Stimulated activated CD4-positive, alpha-beta T cell treated with anti-CD3 and anti-CD28 coated beads, Interleukin-1b, Interleukin-23, amount 100 ng/mL, for 24 hours (primary cell): ENCODE data around the gene ADIPOR2.

Experiments
- DNase-seq, 4 experiments: peaks; one replicate each; pipeline ENCODE4 v3.0.0-alpha.2; 2020; ENCODE audit warnings: low read depth in 4 of 4, low spot score in 1 of 4

The ADIPOR2 gene

DNA sequence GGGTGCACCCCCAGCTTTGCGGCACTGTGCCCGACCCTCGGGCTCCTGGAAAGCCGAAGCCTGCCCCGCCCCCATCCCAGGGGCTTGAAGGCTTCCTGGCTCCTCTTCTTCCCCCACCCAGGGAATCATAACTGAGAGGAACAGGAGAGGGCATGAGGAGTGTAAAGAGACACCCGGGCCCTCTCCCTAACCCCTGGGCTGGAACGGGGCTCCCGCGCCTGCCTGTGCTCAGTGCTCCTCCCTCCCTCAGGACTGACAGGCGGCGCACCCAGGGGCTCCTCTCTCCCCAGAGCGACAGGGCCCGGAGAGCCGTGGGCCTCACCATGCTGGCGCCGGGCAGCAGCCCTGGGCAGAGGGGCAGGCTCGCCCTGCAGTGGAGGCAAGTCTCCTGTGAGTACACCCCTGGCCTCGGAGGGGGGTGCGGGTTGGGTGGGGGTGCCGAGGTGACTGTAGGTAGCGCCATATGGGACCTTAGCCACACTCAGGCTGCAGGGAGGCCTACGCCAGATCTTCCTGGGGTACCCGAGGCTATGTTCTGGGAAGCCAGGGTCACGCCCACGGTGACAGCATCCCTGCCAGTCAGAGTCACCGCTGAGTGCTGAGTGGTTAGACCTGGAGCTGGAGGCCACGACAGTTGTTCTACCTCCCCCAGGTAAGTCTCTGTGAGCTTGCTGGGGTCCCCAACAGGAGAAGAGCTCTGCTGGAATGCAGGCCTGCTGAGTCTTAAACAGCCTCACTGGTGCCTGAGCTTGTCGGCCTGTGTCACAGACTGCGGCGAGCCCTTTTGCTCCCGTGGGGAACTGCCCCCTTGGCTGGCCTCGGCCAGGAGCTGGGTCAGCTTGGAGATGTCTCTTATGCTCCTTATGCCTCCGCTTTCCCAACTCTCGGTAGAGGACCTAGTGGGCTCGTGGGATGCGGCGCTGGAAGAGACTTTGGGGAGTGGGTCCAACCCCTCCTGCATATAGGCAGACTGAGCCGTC, 137.2 kb downstream of the ADIPOR2 start:
- DNase-seq = no peak

DNA sequence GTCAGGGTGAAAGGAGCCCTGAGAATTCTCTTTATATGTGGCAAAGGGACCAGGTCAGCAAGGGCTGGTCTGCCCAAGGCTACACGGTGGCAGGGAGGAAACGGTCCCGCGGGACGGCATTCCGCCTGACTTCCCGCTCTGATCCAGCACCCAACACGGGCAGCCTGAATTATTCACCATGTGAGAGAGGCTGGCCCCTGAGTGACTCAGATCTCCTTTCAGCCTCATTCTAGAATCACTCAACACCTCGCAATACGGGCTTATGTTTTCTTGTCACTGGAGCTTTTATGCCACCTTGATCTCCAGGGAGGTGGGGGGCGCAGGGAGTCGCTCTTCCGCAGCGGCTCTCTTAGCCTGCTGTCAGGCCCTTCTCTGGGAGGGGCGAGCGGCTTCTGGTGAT, 138.0 kb downstream of the ADIPOR2 start:
- DNase-seq = no peak

DNA sequence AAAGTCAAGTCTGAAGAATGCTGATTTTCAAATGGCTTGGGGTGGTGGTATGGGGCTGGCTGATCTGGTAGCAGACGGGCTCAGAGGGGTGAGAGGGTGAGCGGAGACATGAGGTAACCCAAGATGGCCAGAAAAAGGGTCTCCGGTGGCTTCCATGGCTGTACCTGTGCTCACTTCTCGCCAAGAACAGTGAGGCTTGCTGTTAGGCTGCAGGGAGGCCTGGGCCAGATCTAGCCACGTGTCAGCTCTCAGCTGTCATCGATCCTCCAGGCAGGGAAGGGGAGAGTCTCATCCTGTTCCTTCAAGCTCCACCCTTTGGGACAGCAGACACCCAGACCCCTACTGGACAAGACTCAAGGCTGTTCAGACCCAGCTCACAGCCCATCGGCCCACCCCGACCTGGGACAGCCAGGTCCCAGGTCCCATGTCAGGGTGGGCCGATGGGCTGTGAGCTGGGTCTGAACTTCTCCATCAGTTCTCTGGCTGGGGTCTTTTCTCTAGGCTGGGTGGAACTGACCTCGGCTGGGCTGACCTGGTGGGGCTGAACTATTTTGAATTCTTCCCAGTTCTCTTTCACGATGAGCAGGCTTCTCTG, 138.5 kb downstream of the ADIPOR2 start:
- DNase-seq = no peak

DNA sequence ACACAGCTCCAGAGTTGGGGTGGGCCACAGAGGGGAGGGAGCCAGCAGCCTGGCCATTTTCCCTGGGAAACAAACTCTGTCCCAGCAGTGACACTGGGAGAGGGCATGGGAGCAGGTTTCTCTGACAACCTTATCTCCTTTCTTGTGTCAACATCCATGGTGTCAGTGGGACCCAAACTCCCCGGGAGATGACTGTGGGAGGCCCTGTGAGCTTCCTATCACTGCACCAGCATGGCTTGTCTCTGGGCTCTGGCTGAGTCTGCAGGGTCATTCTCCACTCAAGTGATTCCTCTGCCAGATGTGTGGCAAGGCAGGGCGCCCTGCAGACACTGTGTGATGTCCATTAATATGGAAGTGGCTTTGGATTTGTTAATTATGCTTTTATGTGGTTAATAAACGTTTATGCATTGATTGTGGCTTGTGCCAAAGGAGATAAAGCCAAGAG, 139.6 kb downstream of the ADIPOR2 start:
- no peak for DNase-seq

DNA sequence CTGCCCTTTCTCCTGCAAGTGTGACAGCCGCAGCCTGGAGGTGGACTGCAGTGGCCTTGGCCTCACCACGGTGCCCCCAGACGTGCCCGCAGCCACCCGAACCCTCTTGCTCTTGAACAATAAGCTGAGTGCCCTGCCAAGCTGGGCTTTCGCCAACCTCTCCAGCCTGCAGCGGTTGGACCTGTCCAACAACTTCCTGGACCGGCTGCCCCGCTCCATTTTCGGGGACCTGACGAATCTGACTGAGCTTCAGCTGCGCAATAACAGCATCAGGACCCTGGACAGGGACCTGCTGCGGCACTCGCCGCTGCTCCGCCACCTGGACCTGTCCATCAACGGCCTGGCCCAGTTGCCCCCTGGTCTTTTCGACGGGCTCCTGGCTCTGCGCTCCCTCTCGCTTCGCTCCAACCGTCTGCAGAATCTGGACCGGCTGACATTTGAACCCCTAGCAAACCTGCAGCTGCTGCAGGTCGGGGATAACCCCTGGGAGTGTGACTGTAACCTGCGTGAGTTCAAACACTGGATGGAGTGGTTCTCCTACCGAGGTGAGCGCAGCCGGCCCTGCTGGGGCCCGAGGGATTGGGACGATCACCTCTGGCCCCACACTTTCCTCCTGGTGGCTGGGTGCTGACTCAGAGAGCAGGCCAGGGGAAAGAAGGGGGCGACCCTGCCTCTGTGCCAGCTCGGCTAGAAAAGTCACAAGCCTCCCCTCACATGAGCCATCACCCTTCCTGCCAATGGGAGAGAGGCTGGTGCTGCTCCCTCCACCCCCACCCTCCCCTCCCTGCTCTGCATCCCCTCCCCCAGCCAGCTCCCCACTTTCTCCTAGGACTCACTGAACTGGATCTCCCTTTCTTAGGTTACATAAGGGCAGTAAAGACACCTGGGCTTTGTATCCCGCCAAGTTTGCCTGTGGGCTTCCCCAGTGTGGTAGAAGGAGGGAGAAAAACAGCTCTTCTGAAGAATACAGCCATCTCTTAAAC, 140.4 kb downstream of the ADIPOR2 start:
- DNase-seq = no peak

DNA sequence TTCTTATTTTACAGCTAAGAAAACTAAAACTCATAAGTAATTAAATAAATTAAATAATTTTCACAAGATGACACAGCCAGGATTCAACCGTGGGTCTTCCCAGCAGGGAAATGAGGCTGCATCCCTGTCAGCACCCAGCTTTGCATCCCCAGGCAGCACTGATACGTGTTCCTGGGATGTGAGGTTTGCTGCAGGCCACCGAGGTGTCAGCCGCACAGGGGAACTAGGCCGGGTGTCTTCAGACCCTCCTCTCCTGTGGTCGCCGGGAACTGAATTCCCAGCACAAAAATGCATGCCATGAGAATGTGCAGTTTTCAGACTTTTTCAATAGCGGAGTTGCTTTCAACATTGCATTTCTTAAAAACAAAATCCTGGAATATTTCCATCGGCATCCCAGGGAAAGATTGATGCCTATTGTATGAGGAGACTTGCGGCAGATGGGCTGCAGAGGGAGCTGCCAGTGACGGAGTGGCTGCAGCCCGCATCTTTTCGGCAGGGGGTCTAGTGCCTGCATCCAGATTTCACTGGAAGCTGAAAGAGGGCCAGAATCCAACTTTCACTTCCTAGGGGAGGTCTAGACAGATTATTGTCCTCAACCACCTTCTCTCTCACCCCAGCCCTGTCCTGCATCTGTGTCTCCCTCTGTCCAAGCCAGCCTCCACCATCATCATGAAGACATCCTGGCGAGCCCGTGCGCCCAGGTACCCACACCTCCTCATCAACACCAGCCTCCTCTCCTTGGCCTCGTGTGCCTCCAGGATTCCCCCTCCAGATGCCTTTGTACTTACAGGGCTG, 142.1 kb downstream of the ADIPOR2 start:
- no peak for DNase-seq

DNA sequence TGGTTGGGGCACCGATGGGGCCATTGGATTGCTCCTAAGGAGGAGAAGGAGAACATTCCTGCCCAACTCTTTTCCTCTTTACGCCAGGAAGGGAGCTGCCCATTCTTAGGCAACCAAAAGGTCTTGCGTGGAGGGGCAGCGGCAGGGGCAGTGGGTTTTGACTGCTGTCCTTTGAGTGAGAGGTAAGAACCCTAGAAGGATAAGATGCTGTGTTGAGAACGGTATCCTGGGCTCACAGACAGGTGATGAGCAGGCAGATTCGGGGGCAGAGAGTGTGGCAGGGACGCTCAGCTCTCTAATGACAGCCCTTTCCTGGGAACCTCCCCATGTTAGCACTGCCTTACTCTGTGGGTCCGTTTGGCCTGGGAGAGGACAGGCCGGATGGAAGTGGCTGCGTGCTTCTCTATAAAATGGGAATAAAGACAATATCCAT, 142.7 kb downstream of the ADIPOR2 start:
- DNase-seq = no peak

DNA sequence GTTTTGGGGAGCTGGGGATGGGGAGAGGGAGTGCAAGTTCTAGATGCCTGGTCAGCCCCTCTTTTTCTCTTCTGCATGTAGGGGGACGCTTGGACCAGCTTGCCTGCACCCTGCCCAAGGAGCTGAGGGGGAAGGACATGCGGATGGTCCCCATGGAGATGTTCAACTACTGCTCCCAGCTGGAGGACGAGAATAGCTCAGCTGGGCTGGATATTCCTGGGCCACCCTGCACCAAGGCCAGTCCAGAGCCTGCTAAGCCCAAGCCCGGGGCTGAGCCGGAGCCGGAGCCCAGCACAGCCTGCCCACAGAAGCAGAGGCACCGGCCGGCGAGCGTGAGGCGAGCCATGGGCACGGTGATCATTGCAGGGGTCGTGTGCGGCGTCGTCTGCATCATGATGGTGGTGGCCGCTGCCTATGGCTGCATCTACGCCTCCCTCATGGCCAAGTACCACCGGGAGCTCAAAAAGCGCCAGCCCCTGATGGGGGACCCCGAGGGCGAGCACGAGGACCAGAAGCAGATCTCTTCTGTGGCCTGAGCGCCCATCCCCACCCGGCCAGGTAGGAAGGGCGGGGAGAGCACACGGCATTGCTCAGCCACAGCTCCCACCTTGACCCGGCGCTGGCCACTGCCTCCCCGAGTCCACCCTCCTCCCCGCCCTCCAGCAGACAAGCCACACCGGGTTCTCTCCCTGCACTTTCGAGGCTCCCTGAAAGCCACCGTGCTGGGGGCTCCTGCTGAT, 143.5 kb downstream of the ADIPOR2 start:
- no peak for DNase-seq

DNA sequence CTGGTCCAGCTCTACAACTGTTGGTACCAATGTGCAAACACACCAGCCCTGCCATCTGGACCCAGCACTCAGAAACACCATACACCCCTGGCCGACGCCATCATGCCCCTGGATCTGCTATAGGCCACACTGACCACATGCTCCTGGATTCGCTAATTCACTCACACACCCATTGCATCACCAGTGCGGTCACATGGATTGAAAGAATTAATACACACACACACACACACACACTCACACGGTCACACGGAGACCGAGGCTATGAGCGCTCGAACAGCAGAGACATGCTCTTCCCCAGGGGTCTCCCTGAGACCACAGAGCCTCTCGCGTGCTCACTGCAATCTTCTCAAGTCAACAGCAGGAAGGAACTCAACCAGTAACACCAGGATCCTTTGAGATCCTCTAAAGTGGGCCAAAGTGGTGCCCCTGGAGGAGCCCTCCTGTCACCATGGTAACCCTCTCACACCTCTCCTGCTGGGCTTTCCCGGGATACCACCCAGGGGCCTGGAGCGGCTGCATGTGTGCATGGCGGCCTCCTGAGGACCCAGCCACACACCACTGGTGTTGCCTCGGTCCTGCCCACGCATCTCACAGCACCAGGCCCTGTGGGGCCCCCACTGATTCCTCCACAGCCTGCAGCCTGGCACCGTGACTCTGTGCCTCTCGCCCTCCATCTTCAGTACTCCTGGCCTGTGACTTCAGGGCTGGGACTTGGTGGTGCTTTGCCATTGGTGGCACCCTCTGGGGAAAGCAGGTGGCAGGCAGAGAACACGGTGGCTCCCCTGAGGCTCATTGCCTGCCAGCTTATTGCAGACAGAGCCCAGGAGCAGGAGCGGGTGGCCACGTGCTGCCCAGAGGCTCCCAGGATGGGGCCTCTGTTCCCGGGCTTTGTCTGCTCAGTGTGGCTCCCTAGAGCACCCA, 144.6 kb downstream of the ADIPOR2 start:
- DNase-seq = no peak

DNA sequence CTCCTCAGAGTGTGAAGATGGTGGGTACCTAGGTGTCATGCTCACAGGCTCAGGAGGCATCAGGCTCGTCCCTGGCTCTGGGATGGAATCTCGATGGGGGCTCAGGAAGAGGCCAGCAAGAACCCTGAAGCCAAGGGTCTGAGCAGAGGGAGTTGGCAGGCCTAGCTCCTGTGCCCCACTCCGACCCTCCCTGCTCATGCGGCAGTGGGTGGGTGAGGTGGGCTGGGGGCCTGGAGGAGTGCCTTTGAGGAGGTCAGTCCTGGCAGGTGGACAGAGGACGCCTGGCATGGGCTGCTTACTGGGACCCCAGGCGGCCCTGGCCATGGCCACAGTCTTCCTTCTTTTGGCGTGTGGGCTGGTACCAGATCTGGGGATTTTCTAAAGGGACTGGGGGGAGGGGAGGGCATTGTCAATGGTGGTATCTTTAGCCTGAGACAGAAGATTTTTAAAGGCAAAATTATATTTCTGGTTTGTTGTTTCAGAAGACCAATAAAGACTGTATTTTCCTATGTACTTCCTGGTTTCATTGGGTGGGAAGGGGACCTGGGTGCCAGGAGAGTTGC, 145.5 kb downstream of the ADIPOR2 start:
- DNase-seq = no peak

DNA sequence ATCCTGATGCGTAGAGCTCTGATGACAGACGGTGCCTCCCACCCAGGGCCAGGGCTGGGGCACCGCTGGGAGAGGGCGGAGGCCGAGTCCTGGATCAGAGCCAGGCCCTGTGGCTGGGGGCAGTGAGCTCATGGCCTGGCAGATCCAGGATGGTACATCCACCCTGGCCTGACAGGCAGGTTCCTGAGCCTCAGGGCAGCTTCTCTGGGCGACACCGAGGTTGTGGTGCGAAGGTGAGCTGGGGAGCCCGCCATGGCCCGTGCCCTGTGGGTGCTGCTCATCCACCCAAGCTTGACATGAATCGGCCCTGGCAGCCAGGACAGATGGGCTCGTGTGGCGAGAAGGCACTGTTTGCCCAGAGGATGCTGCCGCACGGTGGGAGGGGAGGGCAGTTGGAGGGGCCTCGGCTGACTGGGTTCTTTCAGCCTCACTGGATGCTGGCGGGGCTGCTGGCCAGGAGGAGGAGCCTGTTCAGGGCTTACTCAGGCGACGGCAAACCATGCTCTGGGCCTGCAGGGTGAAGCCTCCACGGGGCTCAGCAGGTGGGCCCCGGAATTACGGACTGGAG, 146.1 kb downstream of the ADIPOR2 start:
- DNase-seq = no peak

DNA sequence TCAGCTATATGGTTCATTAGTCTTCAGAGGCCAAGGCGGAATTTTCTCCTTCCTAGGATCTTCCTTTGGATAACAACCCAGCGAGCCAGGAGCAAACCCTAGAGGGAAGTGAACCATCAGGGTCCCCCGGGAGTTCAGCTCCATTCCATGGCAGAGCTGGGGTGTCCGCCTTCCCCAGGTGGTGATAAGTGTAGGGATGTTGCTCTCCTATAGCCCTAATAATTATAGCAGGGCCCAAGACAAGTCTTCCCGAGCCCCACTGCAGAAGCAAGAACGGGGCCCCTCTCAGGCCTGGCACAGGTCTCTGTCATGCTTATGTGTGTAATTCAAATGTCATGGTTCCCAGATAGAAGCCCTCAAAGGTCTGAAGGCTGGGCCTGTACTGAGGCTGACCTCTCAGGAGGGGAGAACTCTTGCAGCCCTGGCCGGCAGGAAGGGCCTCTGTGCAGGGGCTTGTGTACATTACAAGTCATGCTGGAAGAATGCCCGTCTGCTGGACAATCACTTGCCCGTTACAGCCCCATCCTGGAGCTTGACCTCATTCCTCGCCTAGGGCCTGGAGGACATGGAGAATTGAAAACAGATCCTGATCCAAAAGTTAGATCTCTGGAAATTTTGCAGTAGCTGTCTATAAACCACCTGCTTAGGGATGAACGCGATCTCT, 146.8 kb downstream of the ADIPOR2 start:
- no peak for DNase-seq
